22Rv1 (cell line): ENCODE measurements around the gene PTCRA.

Source experiments
- ZFX ChIP-seq: fragments of 450-650 bp; IDR thresholded peaks from 2 replicates; pipeline ENCODE4 v1.6.1; 2017; ENCODE audit warnings: antibody characterized with exemption, borderline replicate concordance
- TF ChIP-seq, protein P1 (sequence below): fragments of 450-650 bp; IDR thresholded peaks from 2 replicates; pipeline ENCODE4 v1.5.1; 2017; ENCODE audit warnings: mild to moderate bottlenecking

DNA sequence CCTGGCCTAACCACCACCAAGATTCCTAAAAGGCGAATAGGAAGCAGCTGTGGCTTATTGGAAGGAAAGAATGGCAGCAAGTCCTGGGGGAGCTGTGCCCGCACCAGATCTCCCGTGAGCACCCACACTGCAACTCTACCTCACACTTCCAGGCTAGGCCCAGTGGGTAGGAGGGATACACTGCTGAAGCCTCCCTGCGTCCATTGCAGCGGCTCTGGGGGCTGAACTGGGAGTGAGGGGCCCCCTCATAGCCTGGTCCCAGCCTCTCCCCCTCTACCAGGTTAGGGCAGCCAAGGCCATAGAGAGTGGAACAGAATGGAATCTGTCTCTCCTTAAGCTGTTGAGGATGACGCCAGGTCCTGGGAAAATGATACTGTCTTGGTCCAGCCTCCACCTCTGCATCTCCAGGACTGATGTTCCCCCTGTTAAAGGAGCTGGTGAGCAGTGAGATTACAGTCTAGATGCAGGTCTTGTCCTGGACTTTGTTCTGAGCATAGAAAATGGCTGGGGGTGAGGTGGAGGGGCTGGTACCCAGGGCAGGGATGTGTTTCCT is 24.7 kb downstream of the PTCRA start:
- TF ChIP-seq, protein P1, sequence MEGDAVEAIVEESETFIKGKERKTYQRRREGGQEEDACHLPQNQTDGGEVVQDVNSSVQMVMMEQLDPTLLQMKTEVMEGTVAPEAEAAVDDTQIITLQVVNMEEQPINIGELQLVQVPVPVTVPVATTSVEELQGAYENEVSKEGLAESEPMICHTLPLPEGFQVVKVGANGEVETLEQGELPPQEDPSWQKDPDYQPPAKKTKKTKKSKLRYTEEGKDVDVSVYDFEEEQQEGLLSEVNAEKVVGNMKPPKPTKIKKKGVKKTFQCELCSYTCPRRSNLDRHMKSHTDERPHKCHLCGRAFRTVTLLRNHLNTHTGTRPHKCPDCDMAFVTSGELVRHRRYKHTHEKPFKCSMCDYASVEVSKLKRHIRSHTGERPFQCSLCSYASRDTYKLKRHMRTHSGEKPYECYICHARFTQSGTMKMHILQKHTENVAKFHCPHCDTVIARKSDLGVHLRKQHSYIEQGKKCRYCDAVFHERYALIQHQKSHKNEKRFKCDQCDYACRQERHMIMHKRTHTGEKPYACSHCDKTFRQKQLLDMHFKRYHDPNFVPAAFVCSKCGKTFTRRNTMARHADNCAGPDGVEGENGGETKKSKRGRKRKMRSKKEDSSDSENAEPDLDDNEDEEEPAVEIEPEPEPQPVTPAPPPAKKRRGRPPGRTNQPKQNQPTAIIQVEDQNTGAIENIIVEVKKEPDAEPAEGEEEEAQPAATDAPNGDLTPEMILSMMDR = no peak
- TF ChIP-seq ZFX = no peak
